Activated T-cell treated with anti-CD3 and anti-CD28 coated beads for 48 hours (primary cell): ENCODE results near the gene PINK1.
"Not testable (repeated sequence)": the region's sequence is repeated elsewhere in the genome, so short reads cannot be mapped to it uniquely, and the experiment has no call there.

Experiments used
- DNase-seq: peaks from one replicate; pipeline ENCODE4 v3.0.0-alpha.2; 2020; ENCODE audit warnings: low read depth

PINK1 gene

GRCh38 chr1:20633190-20634064 is at the start of gene PINK1:
TSS of gene PINK1 (plus strand) at chr1:20633458. CDS start at chr1:20633549, 91 bp downstream.
- DNase-seq: peak; percentile 93

- DNase-seq: no peak
Measured at GRCh38 chr1:20584890-20585289, 48.4 kb upstream of the PINK1 start.

GRCh38 chr1:20586953-20587660 is 46.2 kb upstream of the PINK1 start:
- no peak for DNase-seq

- no peak for DNase-seq
Measured at GRCh38 chr1:20587661-20588053, 45.6 kb upstream of the PINK1 start.

GRCh38 chr1:20588634-20589225 is 44.5 kb upstream of the PINK1 start, which contains the start of gene CDA:
TSS of gene CDA (plus strand) at chr1:20589097. CDS start at chr1:20589130, 33 bp downstream.
- DNase-seq: no peak

GRCh38 chr1:20589331-20590278 is 43.7 kb upstream of the PINK1 start:
- DNase-seq: no peak

GRCh38 chr1:20590306-20590777 is 42.9 kb upstream of the PINK1 start:
- DNase-seq: no peak

- no peak for DNase-seq
Measured at GRCh38 chr1:20593756-20594155, 39.5 kb upstream of the PINK1 start.

- no peak for DNase-seq
Measured at GRCh38 chr1:20594746-20595145, 38.5 kb upstream of the PINK1 start.

- DNase-seq: no peak
Measured at GRCh38 chr1:20596106-20596505, 37.2 kb upstream of the PINK1 start.

- no peak for DNase-seq
Measured at GRCh38 chr1:20597650-20598049, 35.6 kb upstream of the PINK1 start.

- DNase-seq: no peak
Measured at GRCh38 chr1:20600156-20600555, 33.1 kb upstream of the PINK1 start.

GRCh38 chr1:20601129-20601825 is 32.0 kb upstream of the PINK1 start:
- DNase-seq: no peak

GRCh38 chr1:20602851-20603450 is 30.3 kb upstream of the PINK1 start:
- no peak for DNase-seq

- DNase-seq: no peak
Measured at GRCh38 chr1:20603504-20604464, 29.5 kb upstream of the PINK1 start.

- no peak for DNase-seq
Measured at GRCh38 chr1:20604678-20605077, 28.6 kb upstream of the PINK1 start.

GRCh38 chr1:20606801-20607570 is 26.3 kb upstream of the PINK1 start:
- DNase-seq: not testable (repeated sequence)

GRCh38 chr1:20609541-20609940 is 23.7 kb upstream of the PINK1 start:
- no peak for DNase-seq
